ENCODE results near the gene UBA3. TPM values are rescaled to one million over a fixed set of nuclear protein-coding genes. Genes with fewer than 3 reads are reported as not detected.

UBA3 gene
- polyA plus RNA-seq, 3 donors: 77.1 to 88.5 (median 81.7) TPM

GRCh38 chr3:69016901-69017300 lies 63.3 kb downstream of the UBA3 start:
- peaks cover 20 to 34% of the 10 kb centered on the region in 2 donors for H3K36me3 Mint-ChIP-seq
- WGBS (ENCODE audit: insufficient coverage): no CpG with 5 or more reads among the region's 2 CpGs
- H3K4me1 Mint-ChIP-seq: peaks cover 12% of the 10 kb centered on the region

GRCh38 chr3:69016102-69016501 lies 64.1 kb downstream of the UBA3 start:
- H3K9me3 Mint-ChIP-seq: no peaks in the 10 kb centered on the region
- peaks cover 20 to 33% of the 10 kb centered on the region in 2 donors for H3K36me3 Mint-ChIP-seq
- no peak overlapping the region for H3K4me3 Mint-ChIP-seq
- Histone ChIP-seq H3K4me1 (ENCODE audit: control insufficient read depth in 1 of 2, insufficient read depth in 2 of 2, low read length in 2 of 2) (peaks cover 9 to 14% of the 10 kb centered on the region in 2 donors), H3K27me3 (ENCODE audit: control insufficient read depth in 2 of 2, insufficient read depth in 2 of 2, low read length in 2 of 2) (no peaks in the 10 kb centered on the region), H3K9me3 (replicated peaks in 1 of 2; ENCODE audit: control insufficient read depth in 1 of 2, insufficient read depth in 1 of 2, low read length in 2 of 2) (no peaks in the 10 kb centered on the region), H3K4me3 (replicated peaks in 1 of 3; ENCODE audit: low read depth in 2 of 3, low read length in 3 of 3) (no peak overlapping the region), H3K36me3 (replicated peaks in 1 of 2; ENCODE audit: control insufficient read depth in 1 of 2, insufficient read depth in 2 of 2, low read length in 2 of 2) (peaks cover 12 to 40% of the 10 kb centered on the region in 2 donors), H2AFZ (ENCODE audit: insufficient read depth, low read depth, low read length, poor library complexity, severe bottlenecking) (no peak overlapping the region), H3K4me2 (replicated peaks; ENCODE audit: extremely low read depth, low read length, poor library complexity, severe bottlenecking) (no peak overlapping the region), H3K79me2 (ENCODE audit: insufficient read depth, low read length) (no peaks in the 10 kb centered on the region), H3K27ac (ENCODE audit: low read depth in 1 of 2, low read length in 2 of 2) (no peak overlapping the region), H3K9ac (ENCODE audit: insufficient read depth, low read length, poor library complexity, severe bottlenecking) (no peak overlapping the region), H4K20me1 (ENCODE audit: insufficient read depth, low read length) (no peaks in the 10 kb centered on the region)
- H3K27ac Mint-ChIP-seq: no peak overlapping the region
- DNase-seq: no peak
- intact Hi-C loops (cut with micrococcal nuclease): no loop called here
- peaks cover 2 to 4% (median 2%) of the 10 kb centered on the region in 3 donors for H3K27me3 Mint-ChIP-seq (ENCODE audit: low read depth in 3 of 3)
- TF ChIP-seq CTCF (IDR thresholded peaks at IDR 0.05): no peak
- H3K4me1 Mint-ChIP-seq: peaks cover 12% of the 10 kb centered on the region
- 100% methylated on average over 1 of the region's 4 CpGs for WGBS (ENCODE audit: insufficient coverage)

More at GRCh38 chr3:69016901-69017300, 63.3 kb downstream of the UBA3 start:
- Histone ChIP-seq H3K4me3 (replicated peaks in 1 of 3; ENCODE audit: low read depth in 2 of 3, low read length in 3 of 3) (no peak overlapping the region), H3K9me3 (replicated peaks in 1 of 2; ENCODE audit: control insufficient read depth in 1 of 2, insufficient read depth in 1 of 2, low read length in 2 of 2) (no peaks in the 10 kb centered on the region), H3K4me1 (ENCODE audit: control insufficient read depth in 1 of 2, insufficient read depth in 2 of 2, low read length in 2 of 2) (peaks cover 9 to 14% of the 10 kb centered on the region in 2 donors), H4K20me1 (ENCODE audit: insufficient read depth, low read length) (no peaks in the 10 kb centered on the region), H3K27me3 (ENCODE audit: control insufficient read depth in 2 of 2, insufficient read depth in 2 of 2, low read length in 2 of 2) (no peaks in the 10 kb centered on the region), H3K36me3 (replicated peaks in 1 of 2; ENCODE audit: control insufficient read depth in 1 of 2, insufficient read depth in 2 of 2, low read length in 2 of 2) (peaks cover 19 to 48% of the 10 kb centered on the region in 2 donors), H2AFZ (ENCODE audit: insufficient read depth, low read depth, low read length, poor library complexity, severe bottlenecking) (no peak overlapping the region), H3K9ac (ENCODE audit: insufficient read depth, low read length, poor library complexity, severe bottlenecking) (no peak overlapping the region), H3K4me2 (replicated peaks; ENCODE audit: extremely low read depth, low read length, poor library complexity, severe bottlenecking) (no peak overlapping the region), H3K79me2 (ENCODE audit: insufficient read depth, low read length) (no peaks in the 10 kb centered on the region), H3K27ac (ENCODE audit: low read depth in 1 of 2, low read length in 2 of 2) (no peak overlapping the region)
- no peak overlapping the region for H3K27ac Mint-ChIP-seq
- TF ChIP-seq CTCF (IDR thresholded peaks at IDR 0.05): no peak
- DNase-seq: no peak
- intact Hi-C loops (cut with micrococcal nuclease): no loop called here
- H3K9me3 Mint-ChIP-seq: no peaks in the 10 kb centered on the region
- peaks cover 2 to 4% (median 2%) of the 10 kb centered on the region in 3 donors for H3K27me3 Mint-ChIP-seq (ENCODE audit: low read depth in 3 of 3)
- H3K4me3 Mint-ChIP-seq: no peak overlapping the region
